Astrocyte (in vitro differentiated cells and primary cell): ENCODE measurements around the gene ATAD5. TPM values are rescaled to one million over a fixed set of nuclear protein-coding genes. Genes with fewer than 3 reads are reported as not detected.

Source experiments
- DNase-seq: peaks from one replicate; pipeline ENCODE4 v3.0.0-alpha.2; 2010; ENCODE audit warnings: low read depth
- FAIRE-seq: peaks from 2 replicates; lab custom pipeline; 2011; peaks lifted over from hg19 to GRCh38; lab: Jason Lieb, UNC
- H2AFZ ChIP-seq: 2 replicates; pipeline ENCODE4 v1.6.0; 2012; ENCODE audit warnings: low read depth, low read length, inconsistent platforms
- H3K27ac ChIP-seq: 2 replicates; pipeline ENCODE4 v1.5.1; 2011; ENCODE audit warnings: low read depth, low read length, inconsistent platforms
- H3K27me3 ChIP-seq: 2 replicates; pipeline ENCODE4 v1.6.0; 2011; ENCODE audit warnings: low read length, inconsistent platforms; ENCODE audit not compliant: insufficient read depth
- H3K36me3 ChIP-seq: 2 replicates; pipeline ENCODE4 v1.5.1; 2011; ENCODE audit warnings: low read length, inconsistent platforms; ENCODE audit not compliant: insufficient read depth
- H3K4me1 ChIP-seq: 2 replicates; pipeline ENCODE4 v1.5.1; 2011; ENCODE audit warnings: low read length, inconsistent platforms; ENCODE audit not compliant: insufficient read depth
- H3K4me2 ChIP-seq: 2 replicates; pipeline ENCODE4 v1.6.0; 2012; ENCODE audit warnings: low read length, inconsistent platforms
- H3K4me3 ChIP-seq: 2 replicates; pipeline ENCODE4 v1.5.1; 2011; ENCODE audit warnings: low read depth, mild to moderate bottlenecking, low read length, inconsistent platforms; ENCODE audit not compliant: insufficient read depth
- H3K79me2 ChIP-seq: 2 replicates; pipeline ENCODE4 v1.6.0; 2012; ENCODE audit warnings: mild to moderate bottlenecking, low read length, inconsistent platforms; ENCODE audit not compliant: insufficient read depth
- H3K9ac ChIP-seq: 2 replicates; pipeline ENCODE4 v1.6.0; 2012; ENCODE audit warnings: mild to moderate bottlenecking, low read length, inconsistent platforms
- H3K9me3 ChIP-seq: 2 replicates; pipeline ENCODE4 v1.5.1; 2012; ENCODE audit warnings: low read depth, mild to moderate bottlenecking, low read length, inconsistent platforms; ENCODE audit not compliant: insufficient read depth
- H4K20me1 ChIP-seq: 2 replicates; pipeline ENCODE4 v1.6.0; 2012; ENCODE audit warnings: low read length, inconsistent platforms; ENCODE audit not compliant: insufficient read depth
- H3K27ac Mint-ChIP-seq: one replicate; pipeline ENCODE4 v1.8.0; 2021; ENCODE audit warnings: mild to moderate bottlenecking, mixed read lengths; ENCODE audit not compliant: unreplicated experiment
- H3K27me3 Mint-ChIP-seq: one replicate; pipeline ENCODE4 v1.8.0; 2021; ENCODE audit warnings: low read depth, mixed read lengths; ENCODE audit not compliant: unreplicated experiment
- H3K36me3 Mint-ChIP-seq: one replicate; pipeline ENCODE4 v1.8.0; 2021; ENCODE audit warnings: low read depth, mixed read lengths; ENCODE audit not compliant: unreplicated experiment
- H3K4me1 Mint-ChIP-seq: one replicate; pipeline ENCODE4 v1.8.0; 2021; ENCODE audit warnings: low read depth, mixed read lengths; ENCODE audit not compliant: unreplicated experiment
- H3K4me3 Mint-ChIP-seq: one replicate; pipeline ENCODE4 v1.8.0; 2021; ENCODE audit warnings: mild to moderate bottlenecking, moderate library complexity, mixed read lengths; ENCODE audit not compliant: unreplicated experiment
- H3K9me3 Mint-ChIP-seq: one replicate; pipeline ENCODE4 v1.8.0; 2021; ENCODE audit warnings: mild to moderate bottlenecking, mixed read lengths; ENCODE audit not compliant: unreplicated experiment
- EZH2 ChIP-seq: IDR thresholded peaks from 2 replicates; pipeline ENCODE4 v1.6.1; 2012; ENCODE audit warnings: mild to moderate bottlenecking, low read length, inconsistent platforms; ENCODE audit not compliant: insufficient read depth
- total RNA-seq: library from RNA; stranded (reverse); gene quantifications from 2 replicates; pipeline ENCODE4 v1.2.1, GENCODE V29; 2021
- TF ChIP-seq, protein P1 (sequence below): IDR thresholded peaks from 2 replicates; pipeline ENCODE4 v1.5.1; 2011; ENCODE audit warnings: low read depth, mild to moderate bottlenecking, inconsistent platforms, low read length, moderate library complexity; ENCODE audit not compliant: insufficient read depth

Gene ATAD5
- total RNA-seq, 1 donor from 2014 or later = 2.6 TPM

DNA sequence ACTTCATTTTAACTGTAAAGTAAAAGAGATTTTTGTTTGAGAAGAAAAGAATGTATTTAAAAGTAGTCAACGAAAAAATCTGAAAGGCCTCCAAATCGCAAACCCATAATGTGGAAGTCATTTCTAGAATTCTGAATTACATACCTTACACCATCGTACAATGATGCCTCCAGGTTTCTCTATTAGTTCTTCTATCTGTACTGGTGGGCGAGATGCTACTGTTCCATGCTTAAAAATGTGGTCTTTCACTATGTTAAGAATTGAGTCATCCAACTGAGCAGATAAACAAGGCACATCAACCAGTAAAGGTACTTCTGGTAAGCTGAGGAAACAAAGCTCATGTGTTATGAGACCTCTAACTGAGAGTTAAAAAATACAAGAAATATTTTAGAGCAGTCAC is 35.8 kb upstream of the ATAD5 start:
- Histone ChIP-seq H4K20me1 (no peaks in the 10 kb centered on the region), H3K4me3 (no peak overlapping the region), H3K79me2 (no peaks in the 10 kb centered on the region), H3K4me2 (no peak overlapping the region), H2AFZ (no peak overlapping the region), H3K36me3 (peaks cover 26% of the 10 kb centered on the region), H3K27me3 (no peaks in the 10 kb centered on the region), H3K27ac (no peak overlapping the region), H3K9me3 (no peaks in the 10 kb centered on the region), H3K9ac (no peak overlapping the region), H3K4me1 (no peaks in the 10 kb centered on the region)
- Mint-ChIP-seq H3K4me1 (peaks cover 6% of the 10 kb centered on the region), H3K9me3 (no peaks in the 10 kb centered on the region), H3K27me3 (no peaks in the 10 kb centered on the region), H3K27ac (no peak overlapping the region), H3K36me3 (peaks cover 11% of the 10 kb centered on the region), H3K4me3 (no peak overlapping the region)
- no peak for FAIRE-seq
- TF ChIP-seq, protein P1, sequence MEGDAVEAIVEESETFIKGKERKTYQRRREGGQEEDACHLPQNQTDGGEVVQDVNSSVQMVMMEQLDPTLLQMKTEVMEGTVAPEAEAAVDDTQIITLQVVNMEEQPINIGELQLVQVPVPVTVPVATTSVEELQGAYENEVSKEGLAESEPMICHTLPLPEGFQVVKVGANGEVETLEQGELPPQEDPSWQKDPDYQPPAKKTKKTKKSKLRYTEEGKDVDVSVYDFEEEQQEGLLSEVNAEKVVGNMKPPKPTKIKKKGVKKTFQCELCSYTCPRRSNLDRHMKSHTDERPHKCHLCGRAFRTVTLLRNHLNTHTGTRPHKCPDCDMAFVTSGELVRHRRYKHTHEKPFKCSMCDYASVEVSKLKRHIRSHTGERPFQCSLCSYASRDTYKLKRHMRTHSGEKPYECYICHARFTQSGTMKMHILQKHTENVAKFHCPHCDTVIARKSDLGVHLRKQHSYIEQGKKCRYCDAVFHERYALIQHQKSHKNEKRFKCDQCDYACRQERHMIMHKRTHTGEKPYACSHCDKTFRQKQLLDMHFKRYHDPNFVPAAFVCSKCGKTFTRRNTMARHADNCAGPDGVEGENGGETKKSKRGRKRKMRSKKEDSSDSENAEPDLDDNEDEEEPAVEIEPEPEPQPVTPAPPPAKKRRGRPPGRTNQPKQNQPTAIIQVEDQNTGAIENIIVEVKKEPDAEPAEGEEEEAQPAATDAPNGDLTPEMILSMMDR = no peak
- no peak for TF ChIP-seq EZH2
- no peak for DNase-seq

DNA sequence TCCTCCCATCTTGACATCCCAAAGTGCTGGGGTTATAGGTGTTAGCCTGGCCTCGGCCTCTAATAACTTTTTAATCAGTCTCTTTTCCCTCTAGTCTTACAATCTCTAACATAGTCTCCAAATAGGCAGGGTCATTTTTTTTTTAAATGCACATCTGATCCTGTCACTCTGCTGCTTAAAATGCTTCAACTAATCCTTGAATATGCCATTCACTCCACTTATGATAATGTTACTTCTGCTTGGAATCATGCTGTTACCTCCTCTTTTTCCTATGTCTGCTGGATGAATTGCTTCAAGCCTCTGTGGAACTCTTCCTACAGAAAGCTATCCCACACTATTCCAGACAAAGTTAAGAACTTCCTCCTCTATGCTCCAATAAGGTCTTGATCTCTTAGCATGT is 30.1 kb upstream of the ATAD5 start:
- H3K36me3 ChIP-seq = peaks cover 4% of the 10 kb centered on the region
- H3K36me3 Mint-ChIP-seq = peaks cover 22% of the 10 kb centered on the region
- H3K79me2 ChIP-seq = peaks cover 9% of the 10 kb centered on the region
- TF ChIP-seq, protein P1 = no peak
- no peak for TF ChIP-seq EZH2
- no peaks in the 10 kb centered on the region for H3K27me3 Mint-ChIP-seq
- FAIRE-seq (no peak), DNase-seq (no peak)
- H3K4me2 ChIP-seq = no peak overlapping the region
- peaks cover 6% of the 10 kb centered on the region for H3K4me1 Mint-ChIP-seq
- no peaks in the 10 kb centered on the region for H3K9me3 ChIP-seq
- H3K27me3 ChIP-seq = no peaks in the 10 kb centered on the region
- H2AFZ ChIP-seq = no peak overlapping the region
- H3K4me3 Mint-ChIP-seq = no peak overlapping the region
- peaks cover 4% of the 10 kb centered on the region for H3K9me3 Mint-ChIP-seq
- no peak overlapping the region for H3K4me3 ChIP-seq
- no peaks in the 10 kb centered on the region for H3K4me1 ChIP-seq
- H3K27ac Mint-ChIP-seq = no peak overlapping the region
- no peak overlapping the region for H3K27ac ChIP-seq
- H4K20me1 ChIP-seq = peaks cover 8% of the 10 kb centered on the region
- no peak overlapping the region for H3K9ac ChIP-seq

DNA sequence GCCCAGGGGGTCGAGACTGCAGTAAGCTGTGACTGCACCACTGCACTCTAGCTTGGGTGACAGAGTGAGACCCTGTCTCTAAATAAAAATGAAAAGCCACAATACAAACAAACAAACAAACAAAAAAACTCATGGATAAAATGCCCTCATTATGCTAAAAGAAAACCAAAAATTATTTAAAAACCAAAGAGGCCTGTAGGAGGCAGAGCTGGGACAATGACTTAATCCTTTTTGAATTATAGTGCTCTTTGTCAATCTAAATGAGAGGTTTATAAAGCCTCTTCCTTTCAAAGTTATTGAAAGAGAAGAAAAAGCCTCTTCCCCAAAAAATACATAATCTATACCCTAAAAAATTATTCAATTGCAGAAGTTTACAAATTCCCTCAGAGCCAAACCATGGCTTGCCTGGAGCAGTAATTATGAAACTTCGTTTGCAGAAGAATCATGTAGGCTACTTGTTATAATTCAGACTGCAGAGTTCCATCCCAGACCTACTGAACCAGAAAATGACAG is 25.8 kb upstream of the ATAD5 start:
- Mint-ChIP-seq H3K27ac (no peak overlapping the region), H3K4me3 (no peak overlapping the region), H3K27me3 (no peaks in the 10 kb centered on the region), H3K36me3 (peaks cover 21% of the 10 kb centered on the region), H3K9me3 (peaks cover 4% of the 10 kb centered on the region), H3K4me1 (no peaks in the 10 kb centered on the region)
- Histone ChIP-seq H3K9ac (no peak overlapping the region), H3K27me3 (no peaks in the 10 kb centered on the region), H3K36me3 (peaks cover 4% of the 10 kb centered on the region), H3K4me1 (no peaks in the 10 kb centered on the region), H3K9me3 (no peaks in the 10 kb centered on the region), H3K4me2 (no peak overlapping the region), H3K4me3 (no peak overlapping the region), H2AFZ (no peak overlapping the region), H3K27ac (no peak overlapping the region), H4K20me1 (peaks cover 22% of the 10 kb centered on the region), H3K79me2 (peaks cover 30% of the 10 kb centered on the region)
- FAIRE-seq = no peak
- TF ChIP-seq, protein P1 = no peak
- no peak for DNase-seq
